ENCODE results near the gene DCAF6.

Gene DCAF6

GRCh38 chr1:167933788-167934187 is 2.7 kb upstream of the DCAF6 start:
- in situ Hi-C loops (cut with MboI; ENCODE audit: low sequenced_read_pairs, unreplicated experiment): no loop called here
- DNase-seq (ENCODE audit: low spot score): no peak

GRCh38 chr1:167934426-167935215 is 1.9 kb upstream of the DCAF6 start:
- in situ Hi-C loops (cut with MboI; ENCODE audit: low sequenced_read_pairs, unreplicated experiment): no loop called here
- no peak for DNase-seq (ENCODE audit: low spot score)
- TF ChIP-seq CTCF (IDR thresholded peaks at IDR 0.05; ENCODE audit: borderline replicate concordance, control extremely low read depth, extremely low read depth, insufficient read depth, missing control alignments): no peak

More at GRCh38 chr1:167933788-167934187, 2.7 kb upstream of the DCAF6 start:
- no peak for TF ChIP-seq CTCF (IDR thresholded peaks at IDR 0.05; ENCODE audit: borderline replicate concordance, control extremely low read depth, extremely low read depth, insufficient read depth, missing control alignments)

GRCh38 chr1:167935216-167936067 is 1.0 kb upstream of the DCAF6 start:
- TF ChIP-seq CTCF (IDR thresholded peaks at IDR 0.05; ENCODE audit: borderline replicate concordance, control extremely low read depth, extremely low read depth, insufficient read depth, missing control alignments): no peak
- peak; percentile 35 for DNase-seq (ENCODE audit: low spot score)
- in situ Hi-C loops (cut with MboI; ENCODE audit: low sequenced_read_pairs, unreplicated experiment): no loop called here

- in situ Hi-C loops (cut with MboI; ENCODE audit: low sequenced_read_pairs, unreplicated experiment): no loop called here
- no peak for TF ChIP-seq CTCF (IDR thresholded peaks at IDR 0.05; ENCODE audit: borderline replicate concordance, control extremely low read depth, extremely low read depth, insufficient read depth, missing control alignments)
- DNase-seq (ENCODE audit: low spot score): peak; percentile 74
These were observed 636 bp downstream of the DCAF6 start, which contains the start of gene MPC2 for GRCh38 chr1:167936930-167937708. Gene MPC2, minus strand, starts transcription at chr1:167937072. Its CDS starts 1,231 bp downstream, at chr1:167935841.

GRCh38 chr1:167937709-167938010 is 1.2 kb downstream of the DCAF6 start:
- TF ChIP-seq CTCF (IDR thresholded peaks at IDR 0.05; ENCODE audit: borderline replicate concordance, control extremely low read depth, extremely low read depth, insufficient read depth, missing control alignments): no peak
- DNase-seq (ENCODE audit: low spot score): no peak
- in situ Hi-C loops (cut with MboI; ENCODE audit: low sequenced_read_pairs, unreplicated experiment): no loop called here

GRCh38 chr1:167938080-167938636 is 1.7 kb downstream of the DCAF6 start:
- no peak for TF ChIP-seq CTCF (IDR thresholded peaks at IDR 0.05; ENCODE audit: borderline replicate concordance, control extremely low read depth, extremely low read depth, insufficient read depth, missing control alignments)
- in situ Hi-C loops (cut with MboI; ENCODE audit: low sequenced_read_pairs, unreplicated experiment): no loop called here
- DNase-seq (ENCODE audit: low spot score): no peak
